Retinal pigment epithelial cell (primary cell): ENCODE data around the gene XKR3.

ENCODE experiments used
- DNase-seq: peaks from one replicate; pipeline ENCODE4 v3.0.0-alpha.2; 2010; ENCODE audit warnings: low read depth
- H3K4me3 ChIP-seq: 2 replicates; pipeline ENCODE4 v1.5.1; 2011; ENCODE audit warnings: mild to moderate bottlenecking, low read length, control low read depth, moderate library complexity
- TF ChIP-seq, protein P1 (sequence below): conservative IDR thresholded peaks from 2 replicates; pipeline ENCODE4 v1.5.1; 2011; ENCODE audit warnings: low read depth, low read length, control low read depth, inconsistent platforms

Gene XKR3

DNA sequence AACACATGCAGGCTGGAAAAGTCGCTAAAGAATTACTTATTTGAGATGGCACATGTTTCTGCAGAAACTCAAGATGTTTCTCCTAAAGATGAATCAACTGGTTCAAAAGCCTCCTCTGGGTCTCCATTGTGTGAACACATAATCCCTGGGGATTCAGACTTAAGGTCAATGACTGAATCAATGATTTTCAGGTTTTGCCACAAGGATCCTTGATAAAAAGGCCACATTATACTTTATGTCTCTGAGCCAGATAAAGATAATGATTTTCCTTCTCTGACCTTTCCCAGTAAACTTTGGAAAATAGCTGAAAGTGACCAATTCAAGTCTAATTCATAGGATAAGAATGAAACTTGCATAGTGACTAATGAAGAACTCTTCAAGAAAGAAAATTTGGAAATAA lies 2.3 kb upstream of the XKR3 start:
- no peak for DNase-seq
- no peak overlapping the region for H3K4me3 ChIP-seq
- TF ChIP-seq, protein P1, sequence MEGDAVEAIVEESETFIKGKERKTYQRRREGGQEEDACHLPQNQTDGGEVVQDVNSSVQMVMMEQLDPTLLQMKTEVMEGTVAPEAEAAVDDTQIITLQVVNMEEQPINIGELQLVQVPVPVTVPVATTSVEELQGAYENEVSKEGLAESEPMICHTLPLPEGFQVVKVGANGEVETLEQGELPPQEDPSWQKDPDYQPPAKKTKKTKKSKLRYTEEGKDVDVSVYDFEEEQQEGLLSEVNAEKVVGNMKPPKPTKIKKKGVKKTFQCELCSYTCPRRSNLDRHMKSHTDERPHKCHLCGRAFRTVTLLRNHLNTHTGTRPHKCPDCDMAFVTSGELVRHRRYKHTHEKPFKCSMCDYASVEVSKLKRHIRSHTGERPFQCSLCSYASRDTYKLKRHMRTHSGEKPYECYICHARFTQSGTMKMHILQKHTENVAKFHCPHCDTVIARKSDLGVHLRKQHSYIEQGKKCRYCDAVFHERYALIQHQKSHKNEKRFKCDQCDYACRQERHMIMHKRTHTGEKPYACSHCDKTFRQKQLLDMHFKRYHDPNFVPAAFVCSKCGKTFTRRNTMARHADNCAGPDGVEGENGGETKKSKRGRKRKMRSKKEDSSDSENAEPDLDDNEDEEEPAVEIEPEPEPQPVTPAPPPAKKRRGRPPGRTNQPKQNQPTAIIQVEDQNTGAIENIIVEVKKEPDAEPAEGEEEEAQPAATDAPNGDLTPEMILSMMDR, result no peak

DNA sequence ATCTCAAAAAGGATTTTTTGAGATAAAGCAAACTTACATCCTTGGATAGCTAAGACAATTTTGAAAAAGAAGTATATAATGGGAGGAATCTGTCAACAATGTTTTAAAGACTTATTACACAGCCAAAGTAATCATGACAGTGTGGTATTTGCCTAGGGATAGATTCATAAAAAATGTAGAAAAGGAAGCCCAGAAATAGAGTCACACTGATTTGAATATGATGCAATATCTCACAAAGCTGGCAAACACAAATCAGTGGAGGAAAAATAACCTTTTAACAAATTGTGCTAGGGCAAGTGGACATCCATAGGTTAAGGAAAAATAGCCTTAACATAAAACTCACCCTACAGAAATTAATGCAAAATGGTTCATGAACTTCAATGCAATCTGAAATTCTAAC lies 6.0 kb downstream of the XKR3 start:
- H3K4me3 ChIP-seq, result no peak overlapping the region
- TF ChIP-seq, protein P1, result no peak
- no peak for DNase-seq

DNA sequence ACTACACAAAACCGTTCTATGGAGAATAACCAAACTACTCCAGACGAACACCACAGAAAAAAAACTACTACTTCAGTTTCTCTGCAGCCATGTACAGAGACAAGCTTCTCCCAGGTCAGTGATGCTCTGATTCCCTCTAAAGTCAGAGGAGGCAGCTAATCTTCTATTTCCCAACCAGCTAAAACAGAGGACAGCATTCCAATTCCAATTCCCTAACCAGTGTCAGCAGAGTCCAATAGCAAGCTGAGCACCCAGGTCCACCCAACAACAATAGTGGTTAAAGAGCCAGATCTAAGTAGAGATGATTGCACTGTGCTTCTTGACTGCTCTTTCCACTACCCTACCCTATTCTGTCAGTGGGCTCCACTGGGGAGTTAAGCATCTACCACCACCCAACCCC lies 6.7 kb downstream of the XKR3 start:
- H3K4me3 ChIP-seq, result no peak overlapping the region
- TF ChIP-seq, protein P1, result no peak
- no peak for DNase-seq

DNA sequence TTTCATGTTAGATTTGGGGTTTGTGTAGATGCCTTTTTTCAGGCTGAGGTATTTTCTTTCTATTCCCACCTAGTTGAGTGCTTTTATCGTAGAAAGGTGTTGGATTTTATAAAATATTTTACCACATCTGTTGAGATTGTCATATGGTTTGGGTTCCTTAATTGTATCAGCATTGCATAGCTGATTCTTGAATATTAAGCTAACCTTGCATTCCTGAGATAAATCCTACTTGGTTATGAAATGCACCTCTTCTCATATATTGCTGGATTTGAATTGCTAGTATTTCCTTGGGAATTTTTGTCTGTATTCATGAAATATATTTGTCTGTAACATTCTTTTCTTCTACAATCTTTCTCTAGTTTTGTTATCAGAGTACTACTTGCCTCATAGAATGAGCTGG lies 10.1 kb downstream of the XKR3 start:
- H3K4me3 ChIP-seq, result no peak overlapping the region
- TF ChIP-seq, protein P1, result no peak
- no peak for DNase-seq

DNA sequence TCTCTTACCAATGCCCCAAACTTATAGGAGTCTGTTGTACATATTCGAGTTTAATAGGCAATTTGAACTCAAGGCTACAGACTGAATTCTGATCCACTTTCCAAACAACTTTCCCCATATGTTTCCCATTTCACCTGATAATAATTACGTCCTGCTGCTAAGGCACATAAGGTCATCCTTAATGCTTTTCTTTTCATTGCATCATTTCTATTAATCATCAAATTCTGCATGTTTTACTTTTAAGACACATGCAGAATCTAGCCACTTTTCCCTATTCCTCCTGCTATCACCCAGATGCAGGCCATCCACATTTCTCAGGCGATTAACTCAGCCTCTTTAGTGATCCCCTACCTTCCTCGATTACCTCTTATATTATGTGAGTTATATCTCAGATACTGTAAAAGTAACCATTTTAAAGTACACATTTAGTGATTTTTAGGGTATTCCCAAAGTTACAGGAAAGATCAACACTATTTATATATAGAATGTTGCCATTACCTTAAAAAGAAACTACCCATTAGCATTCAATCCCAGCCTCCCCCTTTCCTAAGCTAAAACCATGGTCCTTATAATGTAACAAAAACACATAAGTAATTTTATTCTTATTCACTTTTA lies 14.9 kb downstream of the XKR3 start:
- TF ChIP-seq, protein P1, result no peak
- no peak for DNase-seq
- H3K4me3 ChIP-seq, result no peak overlapping the region

DNA sequence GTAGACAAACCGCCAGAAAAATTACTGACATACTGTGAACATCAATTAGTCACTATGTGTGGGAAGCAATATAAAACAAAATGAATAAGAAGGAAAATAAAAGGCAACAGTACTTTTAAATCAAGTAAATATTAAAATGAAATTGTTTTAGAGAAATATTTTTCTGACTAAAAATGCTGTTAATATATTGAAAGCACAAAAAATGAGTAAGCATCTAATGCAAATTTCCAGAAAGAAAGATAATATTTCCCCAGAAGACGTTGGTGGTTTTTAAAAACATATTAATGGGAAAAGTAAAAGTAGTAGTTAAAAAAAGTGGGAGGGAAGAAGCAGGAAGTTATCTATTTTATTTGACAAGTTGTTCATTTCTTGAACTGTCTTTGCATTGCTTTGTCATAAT lies 16.5 kb downstream of the XKR3 start:
- TF ChIP-seq, protein P1, result no peak
- DNase-seq, result no peak
- H3K4me3 ChIP-seq, result no peak overlapping the region

DNA sequence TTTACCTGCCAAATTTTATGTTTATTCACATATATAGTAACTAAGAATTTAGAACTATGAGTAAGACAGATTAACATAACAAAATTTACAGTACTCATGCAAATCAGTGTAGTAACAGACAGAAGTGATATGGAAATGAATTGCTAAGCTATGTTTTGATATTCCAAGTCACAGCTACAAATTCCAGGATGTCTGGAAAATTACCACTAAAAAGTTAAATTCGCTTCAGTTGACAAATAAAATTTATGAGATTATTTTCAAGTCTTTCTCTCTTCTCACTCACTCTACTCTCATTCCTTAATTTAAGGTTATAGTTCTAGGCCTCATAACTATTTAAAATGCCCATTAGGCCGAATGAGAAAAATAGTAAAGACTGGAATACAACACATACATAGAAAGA lies 18.1 kb downstream of the XKR3 start:
- TF ChIP-seq, protein P1, result no peak
- no peak for DNase-seq
- H3K4me3 ChIP-seq, result no peak overlapping the region
